Heart left ventricle (tissue), 13 donors: ENCODE data around the gene PRRT2.

Experiments
- POLR2A ChIP-seq, 2 donors: fragments of 450-650 bp; IDR thresholded peaks; one replicate each; pipeline ENCODE4 v1.6.1; 2017; ENCODE audit warnings: antibody characterized with exemption in 2 of 2, mild to moderate bottlenecking in 2 of 2, moderate library complexity in 2 of 2
- TF ChIP-seq, protein P1 (sequence below), 12 donors: fragments of 200-600 bp; sonication (generic) in 4 of 12; IDR thresholded peaks; one replicate each; pipeline versions ENCODE4 v1.5.0 to v1.8.0; 2018 to 2022; ENCODE audit warnings: antibody characterized with exemption in 12 of 12, mild to moderate bottlenecking in 5 of 12
- donor health status: ischemic (EF 13 %, LVEDD 7.1; RV severe dilation, severe dysfunction).
- donor health status: DM: no; HTN: yes; CAD: no.
- donor health status: DM: no; HTN: no; CAD: no.
- donor health status: ischemic (EF 25% LVEDD 6.9; RV normal size, moderate dysfunction).
- donor health status: ischemic (EF 25% LVEDD 5.7; RV mildly dilated, moderate dysfunction).
- donor health status: ischemic (EF 35%, LVEDD 5.7; RV mildly dilated, moderate dysfunction).
- donor health status: nonischemic (EF 11% LVEDD 7.7; RV severe dilation, severe dysfunction).
- donor health status: DM: yes; HTN: yes; CAD: no.
- donor health status: PGD.
- donor health status: ischemic (EF 29% LVEDD 5.4; RV normal size, mild dysfunction).
- donor health status: nonischemic (EF 23%, LVEDD 6.1; RV moderate dilation, normal function).

DNA sequence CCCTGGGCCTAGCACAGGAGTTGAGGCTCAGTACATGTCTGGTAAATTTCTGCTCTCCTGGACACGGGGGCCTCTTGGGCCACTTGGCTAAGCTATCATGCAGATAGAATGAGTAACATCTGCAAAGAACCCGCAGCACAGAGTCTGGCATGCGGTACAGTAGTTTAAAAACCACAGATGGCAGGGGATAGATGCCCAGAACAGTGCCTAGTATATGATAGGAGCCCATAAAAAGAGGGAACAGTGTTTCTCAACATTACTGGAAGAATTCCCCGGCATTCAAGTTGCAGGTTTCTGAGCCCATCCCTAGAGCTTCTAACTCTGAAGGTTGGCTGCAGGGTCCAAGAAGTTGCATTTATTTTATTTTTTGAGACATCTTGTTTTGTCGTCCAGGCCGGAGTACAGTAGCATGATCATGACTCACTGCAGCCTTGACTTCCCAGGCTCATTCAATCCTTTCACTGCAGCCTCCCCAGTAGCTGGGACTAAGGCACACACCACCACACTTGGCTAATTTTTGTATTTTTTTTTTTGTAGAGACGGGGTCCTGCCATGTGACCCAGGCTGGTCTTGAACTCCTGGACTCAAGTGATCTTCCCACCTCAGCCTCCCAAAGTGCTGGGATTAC, 45.3 kb downstream of the PRRT2 start:
- TF ChIP-seq, protein P1, sequence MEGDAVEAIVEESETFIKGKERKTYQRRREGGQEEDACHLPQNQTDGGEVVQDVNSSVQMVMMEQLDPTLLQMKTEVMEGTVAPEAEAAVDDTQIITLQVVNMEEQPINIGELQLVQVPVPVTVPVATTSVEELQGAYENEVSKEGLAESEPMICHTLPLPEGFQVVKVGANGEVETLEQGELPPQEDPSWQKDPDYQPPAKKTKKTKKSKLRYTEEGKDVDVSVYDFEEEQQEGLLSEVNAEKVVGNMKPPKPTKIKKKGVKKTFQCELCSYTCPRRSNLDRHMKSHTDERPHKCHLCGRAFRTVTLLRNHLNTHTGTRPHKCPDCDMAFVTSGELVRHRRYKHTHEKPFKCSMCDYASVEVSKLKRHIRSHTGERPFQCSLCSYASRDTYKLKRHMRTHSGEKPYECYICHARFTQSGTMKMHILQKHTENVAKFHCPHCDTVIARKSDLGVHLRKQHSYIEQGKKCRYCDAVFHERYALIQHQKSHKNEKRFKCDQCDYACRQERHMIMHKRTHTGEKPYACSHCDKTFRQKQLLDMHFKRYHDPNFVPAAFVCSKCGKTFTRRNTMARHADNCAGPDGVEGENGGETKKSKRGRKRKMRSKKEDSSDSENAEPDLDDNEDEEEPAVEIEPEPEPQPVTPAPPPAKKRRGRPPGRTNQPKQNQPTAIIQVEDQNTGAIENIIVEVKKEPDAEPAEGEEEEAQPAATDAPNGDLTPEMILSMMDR (IDR thresholded peaks at IDR 0.05), result no peak
- TF ChIP-seq POLR2A (IDR thresholded peaks at IDR 0.05), result no peak
